Measurements from ENCODE around the gene TRIM69.

Gene TRIM69

DNA sequence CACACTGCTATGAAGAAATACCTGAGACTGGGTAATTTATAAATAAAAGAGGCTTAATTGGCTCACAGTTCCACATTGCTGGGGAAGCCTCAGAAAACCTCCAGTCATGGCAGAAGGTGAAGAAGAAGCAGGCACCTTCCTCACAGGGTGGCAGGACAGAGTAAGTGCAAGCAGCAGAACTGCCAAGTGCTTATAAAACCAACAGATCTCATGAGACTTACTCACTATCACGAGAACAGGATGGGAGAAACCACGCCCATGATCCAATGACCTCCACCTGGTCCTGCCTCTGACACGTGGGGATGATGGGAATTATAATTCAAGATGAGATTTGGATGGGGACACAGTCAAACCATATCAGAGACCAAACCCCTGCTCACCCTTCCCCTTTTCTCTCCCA is 75.0 kb downstream of the TRIM69 start:
- no peak for DNase-seq

DNA sequence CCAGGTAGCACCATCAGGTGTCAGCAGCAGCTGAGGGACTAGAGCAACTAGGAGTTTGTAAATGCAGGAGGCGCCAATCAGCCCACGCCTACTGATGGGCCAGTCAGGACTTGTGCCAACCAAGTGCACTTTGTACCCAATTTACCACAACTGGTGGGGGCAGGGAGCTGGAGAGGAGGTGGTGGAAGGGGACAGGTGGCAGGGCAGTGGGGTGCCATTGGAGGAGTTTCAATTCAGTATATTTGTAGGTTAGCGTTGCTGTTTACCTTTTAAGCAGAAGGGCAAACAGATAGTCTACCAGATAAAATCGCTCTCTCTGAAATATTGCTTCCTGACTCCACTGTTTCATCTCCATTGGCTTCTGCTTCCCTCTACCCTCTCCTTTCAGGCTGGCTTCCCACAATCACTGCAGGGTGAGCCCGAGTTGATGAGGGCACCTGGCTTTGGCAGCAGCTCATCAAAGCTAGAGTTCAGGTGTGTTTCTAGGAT is 75.7 kb downstream of the TRIM69 start:
- no peak for DNase-seq

DNA sequence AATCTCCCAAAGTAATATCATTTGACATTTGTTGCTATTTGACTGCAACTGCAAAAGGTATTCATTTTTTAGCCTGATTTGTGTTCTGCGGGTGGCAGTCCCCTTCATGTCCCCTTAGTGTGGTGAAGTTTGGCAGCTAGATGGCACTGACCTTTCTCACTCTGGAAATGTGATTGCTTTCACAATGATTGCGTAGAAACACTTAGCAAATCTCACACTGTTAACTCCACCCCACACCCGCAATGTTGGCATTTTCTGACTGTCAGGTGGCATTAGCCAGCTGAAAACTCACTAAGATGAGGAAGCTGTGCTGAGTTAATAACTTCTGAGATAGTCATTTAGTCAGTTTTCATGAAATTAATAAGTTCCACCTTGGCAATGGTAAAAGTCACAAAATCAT is 76.9 kb downstream of the TRIM69 start:
- no peak for DNase-seq

Measured in CD4-positive, alpha-beta T cell treated with Interleukin-4 for 4 hours (primary cell).